A549 (cell line): ENCODE results near the gene ZNF12. TPM values are rescaled to one million over a fixed set of nuclear protein-coding genes. Genes with fewer than 3 reads are reported as not detected.

Source experiments
- ATAC-seq, 2 experiments: fragments of 200-7000 bp in 1 of 2; fragments of >200 bp in 1 of 2; cut with Nextera tagmentation in 1 of 2; cut with Tn5 transposase in 1 of 2; 3 replicates each; pipeline versions ENCODE4 v1.8.0 to v1.9.1; 2018 to 2020; ENCODE audit warnings: mild to moderate bottlenecking in 1 of 2, moderate library complexity in 1 of 2
- CTCF ChIA-PET: fragments of 300-600 bp; sonication (Branson Sonifier 250); formaldehyde crosslinking; extraction: SDS; loops from one replicate; lab custom pipeline; 2021; ENCODE audit warnings: antibody characterized with exemption, inconsistent platforms; lab: Yijun Ruan, JAX
- POLR2A ChIA-PET: fragments of 350-600 bp; formaldehyde crosslinking; extraction: SDS; loops from one replicate; lab custom pipeline; 2021; ENCODE audit warnings: antibody characterized with exemption, inconsistent platforms; lab: Yijun Ruan, JAX
- DNase-seq, 2 experiments: peaks; one replicate each; pipeline versions ENCODE4 v3.0.0 to v3.0.0-alpha.2; 2011 to 2016; ENCODE audit warnings: low read depth in 1 of 2, low spot score in 1 of 2
- FAIRE-seq: peaks from 2 replicates; lab custom pipeline; 2011; peaks lifted over from hg19 to GRCh38; lab: Jason Lieb, UNC
- H3K27ac ChIP-seq, 2 experiments: fragments of >200 bp; sonication (Bioruptor Twin); formaldehyde crosslinking; 3 replicates each; pipeline ENCODE4 v1.5.1; 2016 to 2017
- H3K4me1 ChIP-seq: fragments of >200 bp; sonication (Bioruptor Twin); formaldehyde crosslinking; 3 replicates; pipeline ENCODE4 v1.6.1; 2016
- H3K4me2 ChIP-seq: fragments of >200 bp; sonication (Bioruptor Twin); formaldehyde crosslinking; 3 replicates; pipeline ENCODE4 v1.6.1; 2016
- H3K4me3 ChIP-seq: fragments of >200 bp; sonication (Bioruptor Twin); formaldehyde crosslinking; 3 replicates; pipeline ENCODE4 v1.5.1; 2016
- H3K9me3 ChIP-seq: fragments of >200 bp; sonication (Bioruptor Twin); formaldehyde crosslinking; 3 replicates; pipeline ENCODE4 v1.6.1; 2016
- ATOH8 ChIP-seq: fragments of 250-450 bp; sonication (Bioruptor Pico); IDR thresholded peaks from 2 replicates; pipeline ENCODE4 v1.5.0; 2020; ENCODE audit warnings: low read depth, mild to moderate bottlenecking, moderate library complexity
- BHLHE40 ChIP-seq: IDR thresholded peaks from 2 replicates; pipeline ENCODE4 v1.6.1; 2012; ENCODE audit warnings: low read depth, low read length, inconsistent platforms
- E2F6 ChIP-seq: IDR thresholded peaks from 2 replicates; pipeline ENCODE4 v1.6.1; 2012; ENCODE audit warnings: low read depth, borderline replicate concordance
- EHF ChIP-seq: fragments of 250-450 bp; sonication (Bioruptor Pico); IDR thresholded peaks from 2 replicates; pipeline ENCODE4 v1.5.0; 2020; ENCODE audit warnings: mild to moderate bottlenecking
- EHMT2 ChIP-seq: fragments of 200-600 bp; sonication (generic); IDR thresholded peaks from 2 replicates; pipeline ENCODE4 v1.6.1; 2016; ENCODE audit warnings: antibody characterized with exemption, low read depth, mild to moderate bottlenecking, moderate library complexity
- EP300 ChIP-seq, 2 experiments: fragments of >200 bp; sonication (Bioruptor Twin); formaldehyde crosslinking; IDR thresholded peaks; 2 replicates in 1 of 2; 3 replicates in 1 of 2; pipeline ENCODE4 v1.6.1; 2016 to 2017
- FOSB ChIP-seq: fragments of 250-450 bp; sonication (Bioruptor Pico); IDR thresholded peaks from 2 replicates; pipeline ENCODE4 v1.5.0; 2020; ENCODE audit warnings: mild to moderate bottlenecking, moderate library complexity
- HEYL ChIP-seq: fragments of 250-450 bp; sonication (Bioruptor Pico); IDR thresholded peaks from 2 replicates; pipeline ENCODE4 v1.8.0; 2021; ENCODE audit warnings: mild to moderate bottlenecking, moderate library complexity
- HMGXB4 ChIP-seq: fragments of 250-450 bp; sonication (Bioruptor Pico); IDR thresholded peaks from 2 replicates; pipeline ENCODE4 v1.5.0; 2021; ENCODE audit warnings: mild to moderate bottlenecking, moderate library complexity, borderline replicate concordance
- HOXB13 ChIP-seq: fragments of 250-450 bp; sonication (Bioruptor Pico); IDR thresholded peaks from 2 replicates; pipeline ENCODE4 v1.5.0; 2020; ENCODE audit warnings: low read depth, mild to moderate bottlenecking, moderate library complexity
- JUNB ChIP-seq: fragments of >200 bp; sonication (Bioruptor Twin); formaldehyde crosslinking; IDR thresholded peaks from 2 replicates; pipeline ENCODE4 v1.6.1; 2016
- MAFK ChIP-seq: fragments of 450-650 bp; IDR thresholded peaks from 2 replicates; pipeline ENCODE4 v1.6.1; 2014; ENCODE audit not compliant: partially characterized antibody
- NPAS2 ChIP-seq: fragments of 250-450 bp; sonication (Bioruptor Pico); IDR thresholded peaks from 2 replicates; pipeline ENCODE4 v1.8.0; 2022; ENCODE audit warnings: mild to moderate bottlenecking, moderate library complexity, borderline replicate concordance
- NR3C1 ChIP-seq: fragments of >200 bp; sonication (Bioruptor Twin); formaldehyde crosslinking; IDR thresholded peaks from 3 replicates; pipeline ENCODE4 v1.6.1; 2017
- RCOR1 ChIP-seq: fragments of 150-350 bp; IDR thresholded peaks from 2 replicates; pipeline ENCODE4 v1.6.1; 2014; ENCODE audit warnings: antibody characterized with exemption, low read length, low read depth
- REST ChIP-seq: fragments of 200-600 bp; sonication (generic); IDR thresholded peaks from 2 replicates; pipeline ENCODE4 v1.6.1; 2016; ENCODE audit warnings: antibody characterized with exemption, mild to moderate bottlenecking, moderate library complexity
- SMC3 ChIP-seq: fragments of >200 bp; sonication (Bioruptor Twin); formaldehyde crosslinking; IDR thresholded peaks from 3 replicates; pipeline ENCODE4 v1.6.1; 2018; ENCODE audit warnings: inconsistent platforms
- ZNF302 ChIP-seq: fragments of 250-450 bp; sonication (Bioruptor Pico); IDR thresholded peaks from 2 replicates; pipeline ENCODE4 v1.9.0; 2021; ENCODE audit warnings: inconsistent platforms, mild to moderate bottlenecking, moderate library complexity
- ZSCAN20 ChIP-seq: fragments of 250-450 bp; sonication (Bioruptor Pico); IDR thresholded peaks from 2 replicates; pipeline ENCODE4 v1.8.0; 2022; ENCODE audit warnings: mild to moderate bottlenecking, moderate library complexity
- WGBS: methylation state at CpG from one replicate; pipeline ENCODE4 v1.1.6; 2017; ENCODE audit errors: missing lambda C conversion rate; 5-methylcytosine and 5-hydroxymethylcytosine counted together
- polyA plus RNA-seq, 4 experiments: library from polyadenylated mRNA; depleted of rRNA in 3 of 4; stranded (reverse); fragments of >200 nt; fragmentation: RNase III in 1 of 4; extraction: RNeasy Plus Mini Kit Qiagen cat#74134 plus additional on column Dnase treatment in 1 of 4; gene quantifications; 2 replicates in 3 of 4; 3 replicates in 1 of 4; pipeline ENCODE4 v1.2.3, GENCODE V29; 2011 to 2017

Gene ZNF12
- polyA plus RNA-seq, 2 of the 4 experiments (the other 2 are of a cell fraction) = 8.8 to 23.9 TPM

- no peak for TF ChIP-seq HMGXB4 (CRISPR knock-in tag)
- TF ChIP-seq, all 56 proteins: peak for 0
These were observed 56.7 kb downstream of the ZNF12 start (continued) for GRCh38 chr7:6650086-6650485.

GRCh38 chr7:6649241-6649961 is 57.3 kb downstream of the ZNF12 start:
- CTCF ChIA-PET = interaction anchor here (1.3 to 1.5 kb wide), 2 partner anchors 38 to 60 kb away, joined by 3 to 6 read pairs; partner anchors contain the start of gene INTS15
- POLR2A ChIA-PET = no interaction called here
- Histone ChIP-seq H3K27ac (no peak overlapping the region), H3K4me1 (no peaks in the 10 kb centered on the region), H3K9me3 (peaks cover 26% of the 10 kb centered on the region; the same call in 2 of the 3 replicates), H3K4me2 (no peak overlapping the region), H3K4me3 (no peak overlapping the region)
- DNase-seq = no peak
- 96% methylated on average over 9 of the region's 13 CpGs for WGBS
- no peak for FAIRE-seq
- no peak for ATAC-seq
- TF ChIP-seq EHF (CRISPR knock-in tag) (no peak), FOSB (no peak), NR3C1 (no peak), JUNB (no peak), EP300 (IDR thresholded peaks at IDR 0.05) (no peak), MAFK (no peak), EHMT2 (no peak)

- no peak overlapping the region for H3K4me3 ChIP-seq
- no peaks in the 10 kb centered on the region for H3K4me1 ChIP-seq
- ATAC-seq (no peak), FAIRE-seq (no peak), DNase-seq (no peak)
- ChIA-PET POLR2A (no interaction called here), CTCF (interaction anchor here (0.5 to 1.5 kb wide), 2 partner anchors 48 to 59 kb away, joined by 5 to 6 read pairs; partner anchors contain the start of gene INTS15)
- WGBS = 94% methylated on average over 5 of the region's 5 CpGs
- no peak overlapping the region for H3K27ac ChIP-seq
- H3K4me2 ChIP-seq = no peak overlapping the region
- TF ChIP-seq E2F6 = no peak
- TF ChIP-seq RCOR1 = no peak
- no peak for TF ChIP-seq SMC3
- no peak for TF ChIP-seq ZNF302 (CRISPR knock-in tag)
- no peak for TF ChIP-seq ATOH8 (CRISPR knock-in tag)
- TF ChIP-seq HEYL (CRISPR knock-in tag) = no peak
- TF ChIP-seq HOXB13 (CRISPR knock-in tag) = no peak
- no peak for TF ChIP-seq ZSCAN20 (CRISPR knock-in tag)
- TF ChIP-seq NPAS2 (CRISPR knock-in tag) = no peak
- TF ChIP-seq REST = no peak
- TF ChIP-seq BHLHE40 = no peak
- H3K9me3 ChIP-seq = peaks cover 20% of the 10 kb centered on the region; the same call in 2 of the 3 replicates
These were observed 58.0 kb downstream of the ZNF12 start for GRCh38 chr7:6648815-6649104.
